A549 treated with AZD9567 at 1 μM for 4 hours (cell line): Measurements from ENCODE around the gene GFAP. TPM values are rescaled to one million over a fixed set of nuclear protein-coding genes. Genes with fewer than 3 reads are reported as not detected.

Source experiments
- total RNA-seq: library from RNA; stranded (reverse); fragments of 200-300 nt; extraction: Qiagen RNA extraction; gene quantifications from 5 replicates; pipeline ENCODE4 v1.2.3, GENCODE V29; 2022; ENCODE audit not compliant: insufficient read depth

GFAP gene
- total RNA-seq = 0.52 to 0.63 TPM (median 0.54 TPM) in 4 of 5 replicates, not detected in the other

DNA sequence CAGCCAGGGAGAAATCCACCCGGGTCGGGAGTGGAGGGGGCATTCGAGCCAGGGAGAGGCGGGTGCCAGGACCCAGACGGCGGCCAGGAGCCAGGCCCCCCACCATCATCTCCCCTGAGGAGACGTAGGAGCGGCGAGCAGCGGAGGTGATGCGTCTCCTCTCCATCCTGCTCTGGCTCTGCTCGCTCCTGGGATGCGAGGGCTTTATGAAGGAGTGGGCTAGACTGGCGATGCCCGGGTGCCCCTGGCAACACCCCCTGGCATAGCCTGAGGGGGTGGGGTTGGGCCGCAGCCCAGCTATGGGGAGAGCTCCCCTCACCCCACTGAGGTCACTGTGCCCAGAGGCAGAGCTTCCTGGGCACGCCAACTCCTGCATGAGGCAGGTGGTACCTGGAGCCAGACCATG is at the start of gene GFAP:
Gene GFAP, minus strand, starts transcription at position 180 of the 406 bp plus-strand sequence. Its CDS starts 14 bp downstream, at position 166.

GRCh38 chr17:44947461-44948314 is 32.4 kb upstream of the GFAP start, which contains the start of gene KIF18B:
Gene KIF18B (minus strand): TSS chr17:44947773. CDS start chr17:44936344, 11,429 bp downstream.

DNA sequence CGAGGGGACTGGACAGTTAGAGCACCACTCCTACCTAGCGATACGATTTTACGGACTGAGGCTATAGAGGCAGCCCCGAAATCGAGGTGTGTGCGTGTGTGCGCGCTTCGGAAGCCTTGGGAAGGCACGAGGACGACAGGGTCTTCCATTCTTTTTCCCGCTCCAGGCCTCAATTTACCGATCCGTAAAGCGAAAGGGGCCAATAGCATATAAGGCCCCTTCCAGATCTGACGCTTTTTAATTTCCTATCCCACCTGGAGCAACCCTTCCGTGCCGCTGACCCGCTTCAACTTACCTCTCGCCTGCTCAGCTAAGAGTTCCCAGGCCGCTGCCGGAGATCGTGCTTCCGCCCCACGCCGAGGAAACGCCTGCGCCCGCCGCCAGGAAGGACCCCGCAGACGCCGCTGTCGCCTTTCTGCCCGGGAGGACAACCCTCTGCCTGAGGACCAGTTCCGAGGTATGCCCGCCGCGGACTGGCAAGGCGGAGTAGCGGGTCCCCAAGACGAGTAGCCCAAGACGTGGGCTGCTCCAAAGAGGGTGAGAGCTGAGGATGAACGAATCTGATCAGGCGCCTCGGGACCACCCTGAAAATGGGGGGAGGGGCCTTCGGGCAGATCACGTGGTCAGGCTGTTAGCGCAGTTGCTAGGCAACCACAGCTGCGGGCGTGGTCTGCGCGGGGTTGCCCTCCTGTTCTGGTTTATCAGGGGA is 16.1 kb downstream of the GFAP start, which contains the start of gene EFTUD2:
Gene EFTUD2, minus strand, starts transcription at position 372 of the 709 bp plus-strand sequence. CDS start 4,924 bp downstream, outside the sequence.

Other genes with a start within 250 kb of the GFAP start
- gene CCDC43, start 225.7 kb downstream of the GFAP start, total RNA-seq = 26.3 to 29.8 TPM (median 28.8 TPM) in 5 replicates
- 23.3 to 27.7 TPM (median 25.8 TPM) in 5 replicates for gene DBF4B, start 206.8 kb downstream of the GFAP start, total RNA-seq
- 2.0 to 2.4 TPM (median 2.2 TPM) in 5 replicates for gene ADAM11, start 156.5 kb downstream of the GFAP start, total RNA-seq
- 17.7 to 29.2 TPM (median 27.7 TPM) in 5 replicates for gene GJC1, start 85.2 kb downstream of the GFAP start, total RNA-seq
- not detected in 5 replicates for gene HIGD1B, start 67.6 kb downstream of the GFAP start, total RNA-seq
- 125 to 225 TPM (median 146 TPM) in 5 replicates for gene EFTUD2, start 16.1 kb downstream of the GFAP start, total RNA-seq
- 27.7 to 41.2 TPM (median 37.6 TPM) in 5 replicates for gene KIF18B, start 32.3 kb upstream of the GFAP start, total RNA-seq
- 14.9 to 29.1 TPM (median 26.6 TPM) in 5 replicates for gene C1QL1, start 52.8 kb upstream of the GFAP start, total RNA-seq
- 18.1 to 21.5 TPM (median 19.4 TPM) in 5 replicates for gene DCAKD, start 136.1 kb upstream of the GFAP start, total RNA-seq
- gene NMT1, start 145.8 kb upstream of the GFAP start, total RNA-seq = 118 to 186 TPM (median 166 TPM) in 5 replicates
- 159 to 180 TPM (median 164 TPM) in 5 replicates for gene PLCD3, start 217.0 kb upstream of the GFAP start, total RNA-seq
- gene ACBD4, start 220.2 kb upstream of the GFAP start, total RNA-seq = 3.0 to 9.2 TPM (median 7.7 TPM) in 5 replicates
- gene HEXIM1, start 233.0 kb upstream of the GFAP start, total RNA-seq = 49.5 to 55.6 TPM (median 53.2 TPM) in 5 replicates
- gene HEXIM2, start 246.4 kb upstream of the GFAP start, total RNA-seq = 13.2 to 21.8 TPM (median 15.3 TPM) in 5 replicates